COR-L47 (cell line): ENCODE measurements around the gene RNF220.

Experiments
- DNase-seq: peaks from one replicate; lab custom pipeline; 2025; lab: John Stamatoyannopoulos, UW

The RNF220 gene

DNA sequence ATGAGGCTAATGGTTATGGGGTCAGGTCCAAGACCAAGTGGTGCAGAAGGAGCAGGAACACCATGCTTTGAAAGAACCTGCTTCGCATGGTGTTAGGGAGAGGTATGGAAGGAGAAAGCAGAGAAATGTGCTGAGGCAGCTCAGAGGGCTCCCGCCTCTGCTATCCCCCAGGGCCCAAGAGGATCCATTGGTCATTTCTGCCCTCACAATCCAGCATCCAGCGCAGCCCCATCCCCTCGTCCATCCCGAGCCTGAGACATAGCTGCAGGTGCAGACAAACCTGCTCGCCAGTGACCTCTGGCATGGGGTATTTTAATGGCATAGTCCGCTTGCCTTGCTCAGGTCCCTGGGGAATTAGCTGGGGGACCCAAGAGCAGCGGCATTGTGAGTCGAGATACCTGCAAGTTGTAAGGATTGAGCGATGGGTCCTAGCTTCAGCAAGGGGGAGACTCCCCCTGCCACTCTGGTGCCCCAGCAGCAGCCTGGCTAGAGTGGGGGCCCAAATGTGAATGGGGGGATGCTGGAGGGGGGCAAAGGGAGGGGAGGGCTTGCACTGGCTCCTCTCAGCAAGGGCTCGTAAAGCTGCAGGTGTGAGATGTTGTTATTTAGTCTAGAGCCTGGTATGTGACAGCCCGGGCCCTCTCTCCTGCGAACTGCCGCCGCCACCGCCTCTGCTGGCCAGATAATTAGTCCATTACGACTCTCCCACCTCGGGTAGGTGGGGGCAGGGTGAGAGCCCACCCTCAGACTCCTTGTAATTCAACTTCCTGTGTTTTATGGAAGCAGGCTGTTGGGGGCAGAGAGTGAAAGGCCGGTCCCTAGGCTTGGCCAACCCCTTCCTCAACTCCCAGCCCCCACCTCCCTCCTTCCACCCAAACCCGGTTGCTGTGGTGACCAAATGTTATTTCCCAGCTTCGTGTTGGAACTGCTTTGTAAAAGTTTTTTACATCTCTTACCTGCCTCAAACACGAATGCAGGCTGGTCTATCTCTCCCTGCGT, 118.8 kb downstream of the RNF220 start:
- DNase-seq: no peak

- DNase-seq: no peak
These were observed 119.8 kb downstream of the RNF220 start for GRCh38 chr1:44524655-44525500.

DNA sequence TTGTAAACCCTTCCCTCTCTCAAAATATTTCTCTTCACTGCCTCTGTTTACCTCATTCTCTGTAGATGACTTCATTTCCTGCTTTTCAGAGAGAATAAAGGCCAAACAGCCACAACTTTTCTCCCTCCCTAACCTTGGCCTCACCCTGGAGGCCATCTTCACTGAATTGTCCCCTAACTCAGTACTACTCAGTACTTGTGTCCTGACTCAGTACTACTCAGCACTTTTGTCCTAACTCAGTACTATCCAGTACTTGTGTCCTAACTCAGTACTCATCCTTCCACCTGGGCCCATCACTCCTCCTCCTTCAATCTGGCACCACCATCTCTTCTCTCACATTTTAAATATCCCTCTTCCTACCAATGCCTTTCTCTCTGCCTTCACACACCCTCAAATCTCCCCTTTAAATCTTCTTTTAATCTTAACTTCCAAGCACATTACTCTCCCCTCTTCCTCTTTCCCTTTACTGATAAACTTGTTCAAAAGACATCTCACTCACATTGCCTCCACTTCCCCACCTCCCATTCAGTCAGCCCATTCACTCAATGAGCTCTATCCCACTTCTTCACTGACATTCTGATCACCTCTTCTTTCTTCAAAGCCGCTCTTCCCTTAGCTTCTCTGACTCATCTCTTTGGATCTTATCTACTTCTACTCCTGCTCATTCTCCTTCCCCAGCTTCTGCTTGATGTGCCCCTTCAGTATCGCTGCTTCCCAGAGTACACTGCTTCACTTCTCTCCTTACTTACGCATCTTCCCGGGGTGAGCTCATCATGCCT, 121.4 kb downstream of the RNF220 start:
- DNase-seq: no peak

DNA sequence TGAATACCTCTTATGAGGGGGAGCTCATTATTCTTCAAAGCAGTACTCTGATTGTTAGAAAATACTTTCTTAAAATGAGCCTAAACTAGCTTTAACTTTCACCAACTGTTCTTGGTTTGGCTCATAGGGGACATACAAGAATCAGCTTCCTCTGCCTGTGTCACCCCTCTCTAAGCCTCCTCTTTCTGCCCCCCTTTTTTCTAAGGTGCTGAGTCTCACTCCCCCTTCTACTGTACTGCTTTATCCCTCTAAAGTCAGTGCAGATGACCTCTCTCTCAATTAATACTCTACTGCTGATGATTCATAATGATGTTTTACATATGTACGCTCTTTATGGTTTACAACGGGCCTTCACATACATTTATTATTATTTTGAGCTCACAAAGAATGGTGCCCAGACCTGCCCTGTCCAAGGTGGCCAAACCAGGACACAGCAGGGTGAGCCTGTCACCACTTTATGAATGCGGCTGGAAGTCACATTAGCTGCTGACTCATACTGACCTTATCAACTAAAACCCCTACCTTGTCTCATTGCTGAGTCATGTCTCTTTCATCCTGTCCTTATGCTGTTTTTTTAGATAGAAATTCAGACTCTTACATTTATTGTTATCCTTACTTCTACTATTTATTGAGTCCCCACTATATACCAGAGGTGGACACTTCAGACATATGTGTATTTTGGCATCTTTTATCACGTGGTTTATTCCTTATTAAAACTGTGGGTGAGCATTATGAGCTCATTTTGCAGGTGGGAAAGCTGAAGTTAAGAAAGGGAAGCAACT, 126.9 kb downstream of the RNF220 start:
- no peak for DNase-seq

DNA sequence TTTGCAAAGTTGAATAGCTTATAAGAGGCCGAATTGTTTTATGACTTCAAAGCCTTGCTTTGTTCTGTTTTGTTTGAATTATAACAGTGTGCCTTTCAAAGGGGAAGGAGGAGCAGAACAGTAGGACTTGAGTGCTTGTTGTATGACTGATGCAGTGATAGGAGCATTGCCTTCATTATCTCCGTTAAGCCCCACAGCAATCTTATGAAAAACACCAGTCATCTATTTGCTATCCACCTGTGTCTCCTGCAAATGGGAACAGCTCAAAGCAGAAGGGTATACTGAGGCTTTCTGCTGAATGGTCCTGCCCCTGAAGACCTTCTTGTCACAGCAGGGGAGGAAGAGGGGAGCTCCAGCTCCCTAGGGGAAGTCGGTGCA, 127.5 kb downstream of the RNF220 start:
- no peak for DNase-seq

- DNase-seq: no peak
These were observed 129.7 kb downstream of the RNF220 start for GRCh38 chr1:44534771-44535170.

DNA sequence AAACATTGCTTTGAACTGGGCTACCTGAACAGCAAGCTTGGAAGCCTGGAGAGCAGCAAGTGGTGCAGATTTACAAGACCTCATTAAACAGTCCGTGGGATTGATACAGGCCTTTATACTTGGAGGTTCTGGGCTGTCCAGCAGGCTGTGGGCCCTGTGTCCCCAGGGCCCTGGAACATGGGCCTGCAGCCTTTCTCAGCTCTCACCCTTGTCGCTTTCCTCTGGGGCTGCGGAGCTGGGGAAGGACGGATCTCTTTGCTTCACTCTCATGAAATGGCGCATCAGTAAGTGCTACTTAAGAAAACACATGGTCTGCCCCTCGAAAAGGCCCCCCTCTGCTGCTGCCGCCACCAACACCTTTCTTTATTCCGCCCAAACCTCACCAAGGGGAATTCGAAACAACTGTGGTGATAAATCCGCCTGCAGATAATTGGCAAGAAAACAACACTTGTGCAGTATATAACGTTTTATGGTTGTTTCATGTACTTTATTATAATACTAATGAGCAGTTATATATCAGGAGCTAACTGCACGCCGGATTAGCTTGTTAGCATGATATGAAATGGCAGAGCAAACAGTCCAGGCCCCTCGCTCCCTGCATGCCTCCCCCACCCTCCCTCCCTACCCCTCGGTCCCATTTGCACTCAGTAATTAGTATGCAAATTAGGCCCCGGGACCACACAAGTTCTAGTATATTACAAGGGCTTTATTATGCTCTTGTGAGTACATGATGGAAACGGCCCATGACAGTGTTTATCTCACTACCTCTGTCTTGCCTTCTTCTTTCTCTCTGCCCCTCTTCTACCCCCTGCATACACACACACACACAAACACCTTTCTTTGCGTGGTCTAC, 131.5 kb downstream of the RNF220 start:
- no peak for DNase-seq

- DNase-seq: no peak
These were observed 132.5 kb downstream of the RNF220 start for GRCh38 chr1:44537538-44537937.

DNA sequence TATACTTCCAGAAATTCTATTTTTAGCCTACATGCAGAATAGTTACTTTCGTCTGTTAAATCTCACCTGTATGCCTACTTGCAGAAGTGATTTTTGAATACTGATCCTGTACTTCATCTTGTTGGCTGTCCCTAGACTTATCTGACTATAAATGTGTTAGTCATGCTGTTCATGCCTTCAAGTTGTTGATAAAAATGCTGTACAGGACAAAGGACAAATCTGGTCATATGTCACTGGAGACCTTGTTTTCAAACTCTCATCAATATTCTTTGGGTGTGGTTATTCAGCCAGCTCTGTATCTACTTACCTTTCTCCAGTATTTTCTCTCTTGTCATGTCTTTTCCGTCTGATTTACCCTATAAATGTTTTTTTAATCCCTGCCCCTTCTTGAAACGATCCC, 132.9 kb downstream of the RNF220 start:
- DNase-seq: no peak

- DNase-seq: no peak
These were observed 135.1 kb downstream of the RNF220 start for GRCh38 chr1:44539991-44540730.

DNA sequence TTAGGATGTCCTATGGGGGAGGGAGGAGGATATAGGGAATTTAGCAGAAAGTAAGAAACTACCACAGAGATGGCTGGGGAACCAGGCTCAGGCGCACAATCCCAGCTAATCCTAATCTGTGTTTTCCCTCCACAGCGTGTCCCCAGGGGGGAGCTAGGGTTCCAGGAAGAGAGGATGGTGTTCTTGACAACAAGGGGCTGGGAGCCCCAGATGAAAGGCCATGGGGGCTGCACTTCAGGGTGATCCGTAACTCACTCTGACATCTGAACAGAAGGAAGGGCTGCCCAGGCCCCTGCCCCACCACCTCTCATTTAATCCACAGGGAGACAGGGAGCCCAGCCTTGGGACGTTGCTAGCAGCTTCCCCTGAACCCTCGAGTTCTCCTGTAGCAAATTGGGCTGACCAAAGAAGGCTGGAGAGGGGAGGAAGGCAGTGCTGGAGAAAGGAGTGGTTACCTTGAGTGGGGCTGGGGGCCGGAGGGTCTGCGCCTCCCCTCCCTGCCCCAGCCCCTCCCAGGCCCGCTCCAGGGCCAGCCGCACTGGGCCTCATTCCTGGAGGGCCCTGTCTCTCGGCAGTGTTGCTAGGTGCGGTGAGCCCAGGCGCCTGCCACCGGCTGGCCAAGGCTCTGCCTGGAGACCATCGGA, 137.5 kb downstream of the RNF220 start:
- no peak for DNase-seq

GRCh38 chr1:44543064-44543744, 138.1 kb downstream of the RNF220 start:
- DNase-seq: peak; percentile 75

- no peak for DNase-seq
These were observed 138.7 kb downstream of the RNF220 start for GRCh38 chr1:44543786-44544185.

GRCh38 chr1:44544960-44545359, 139.9 kb downstream of the RNF220 start:
- no peak for DNase-seq

- DNase-seq: no peak
These were observed 140.9 kb downstream of the RNF220 start for GRCh38 chr1:44545961-44546360.

GRCh38 chr1:44546403-44547053, 141.5 kb downstream of the RNF220 start:
- no peak for DNase-seq

GRCh38 chr1:44547361-44547760, 142.3 kb downstream of the RNF220 start:
- DNase-seq: no peak

DNA sequence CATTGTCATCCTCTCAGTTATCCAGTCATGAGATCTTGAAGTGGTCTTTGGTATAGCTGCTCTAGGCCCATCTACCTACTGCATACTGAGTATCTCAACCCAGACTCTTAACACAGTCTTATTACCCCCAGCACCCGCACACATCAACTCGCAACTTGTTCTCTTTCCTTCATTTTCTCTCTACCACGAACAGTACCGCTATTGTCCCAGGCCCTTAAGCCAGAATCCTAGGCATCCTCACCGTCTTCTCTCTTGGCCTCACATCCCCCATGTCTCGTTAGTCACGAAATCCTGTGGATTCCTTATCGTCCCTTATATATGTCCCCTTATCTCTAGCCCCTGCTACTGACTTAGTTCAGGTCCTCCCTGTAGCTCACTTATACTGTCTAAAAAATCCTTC, 142.8 kb downstream of the RNF220 start:
- DNase-seq: no peak
